Measurements from ENCODE around the gene UBE2L3. TPM values are rescaled to one million over a fixed set of nuclear protein-coding genes. Genes with fewer than 3 reads are reported as not detected.
"Not testable (repeated sequence)": the region's sequence is repeated elsewhere in the genome, so short reads cannot be mapped to it uniquely, and the experiment has no call there.

Gene UBE2L3
- total and polyA plus RNA-seq, 2 experiments from 2014 or later, result 56.3 to 118 TPM

DNA sequence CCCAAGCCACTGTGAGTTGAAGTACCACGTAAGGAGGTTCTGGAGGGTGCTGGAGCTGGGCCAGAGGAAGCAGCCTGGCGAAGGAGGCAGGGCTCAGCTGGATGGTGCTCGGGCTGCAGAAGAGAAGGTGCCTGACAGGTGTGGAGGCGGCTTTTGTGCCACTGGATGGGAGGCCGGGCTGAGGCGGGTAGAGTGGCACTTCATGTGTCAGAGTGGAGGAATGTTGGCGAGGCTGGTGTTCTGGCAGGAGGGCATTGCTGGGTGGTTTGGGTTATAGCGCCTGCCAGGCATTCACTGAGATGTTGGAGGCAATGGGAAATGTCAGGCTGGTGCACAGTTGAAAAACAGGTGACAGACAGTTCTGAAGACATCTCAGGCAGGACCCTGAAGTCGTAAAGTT, 24.2 kb downstream of the UBE2L3 start:
- no peak overlapping the region for H3K27ac ChIP-seq
- H3K4me3 ChIP-seq, result no peak overlapping the region
- H3K9me3 ChIP-seq (ENCODE audit: low read depth), result no peaks in the 10 kb centered on the region
- peaks cover 10% of the 10 kb centered on the region for H3K4me1 ChIP-seq (ENCODE audit: low read depth)
- TF ChIP-seq, protein P1, sequence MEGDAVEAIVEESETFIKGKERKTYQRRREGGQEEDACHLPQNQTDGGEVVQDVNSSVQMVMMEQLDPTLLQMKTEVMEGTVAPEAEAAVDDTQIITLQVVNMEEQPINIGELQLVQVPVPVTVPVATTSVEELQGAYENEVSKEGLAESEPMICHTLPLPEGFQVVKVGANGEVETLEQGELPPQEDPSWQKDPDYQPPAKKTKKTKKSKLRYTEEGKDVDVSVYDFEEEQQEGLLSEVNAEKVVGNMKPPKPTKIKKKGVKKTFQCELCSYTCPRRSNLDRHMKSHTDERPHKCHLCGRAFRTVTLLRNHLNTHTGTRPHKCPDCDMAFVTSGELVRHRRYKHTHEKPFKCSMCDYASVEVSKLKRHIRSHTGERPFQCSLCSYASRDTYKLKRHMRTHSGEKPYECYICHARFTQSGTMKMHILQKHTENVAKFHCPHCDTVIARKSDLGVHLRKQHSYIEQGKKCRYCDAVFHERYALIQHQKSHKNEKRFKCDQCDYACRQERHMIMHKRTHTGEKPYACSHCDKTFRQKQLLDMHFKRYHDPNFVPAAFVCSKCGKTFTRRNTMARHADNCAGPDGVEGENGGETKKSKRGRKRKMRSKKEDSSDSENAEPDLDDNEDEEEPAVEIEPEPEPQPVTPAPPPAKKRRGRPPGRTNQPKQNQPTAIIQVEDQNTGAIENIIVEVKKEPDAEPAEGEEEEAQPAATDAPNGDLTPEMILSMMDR (IDR thresholded peaks at IDR 0.05; ENCODE audit: low read depth, low read length), result no peak
- H3K27me3 ChIP-seq, result no peaks in the 10 kb centered on the region
- H3K36me3 ChIP-seq, result peaks cover 18% of the 10 kb centered on the region
- DNase-seq (ENCODE audit: low read depth in 1 of 2, low spot score in 1 of 2), result no peak

DNA sequence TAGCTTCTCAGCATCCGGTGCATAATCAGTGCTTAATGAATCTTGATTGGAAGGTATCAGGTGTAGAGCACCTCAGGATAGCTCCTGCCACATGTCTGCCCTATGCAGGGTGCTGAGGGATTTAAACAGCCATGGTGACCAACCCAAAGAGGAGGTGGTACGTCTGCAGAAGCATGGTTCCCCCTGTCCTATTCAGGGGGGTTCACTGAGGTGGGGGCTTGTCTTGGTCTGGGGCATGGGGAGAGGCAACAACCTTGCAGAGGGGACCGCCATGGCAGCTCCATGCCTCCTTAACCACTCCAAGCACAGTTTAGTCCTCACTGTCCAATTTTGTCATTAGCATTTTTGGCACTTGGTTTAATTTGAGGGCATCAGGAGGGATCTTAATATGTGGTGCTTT, 24.9 kb downstream of the UBE2L3 start:
- no peaks in the 10 kb centered on the region for H3K9me3 ChIP-seq (ENCODE audit: low read depth)
- H3K4me1 ChIP-seq (ENCODE audit: low read depth), result peaks cover 10% of the 10 kb centered on the region
- DNase-seq (ENCODE audit: low read depth in 1 of 2, low spot score in 1 of 2), result no peak
- TF ChIP-seq, protein P1 (IDR thresholded peaks at IDR 0.05; ENCODE audit: low read depth, low read length), result no peak
- no peak overlapping the region for H3K27ac ChIP-seq
- peaks cover 18% of the 10 kb centered on the region for H3K36me3 ChIP-seq
- no peaks in the 10 kb centered on the region for H3K27me3 ChIP-seq
- no peak overlapping the region for H3K4me3 ChIP-seq

DNA sequence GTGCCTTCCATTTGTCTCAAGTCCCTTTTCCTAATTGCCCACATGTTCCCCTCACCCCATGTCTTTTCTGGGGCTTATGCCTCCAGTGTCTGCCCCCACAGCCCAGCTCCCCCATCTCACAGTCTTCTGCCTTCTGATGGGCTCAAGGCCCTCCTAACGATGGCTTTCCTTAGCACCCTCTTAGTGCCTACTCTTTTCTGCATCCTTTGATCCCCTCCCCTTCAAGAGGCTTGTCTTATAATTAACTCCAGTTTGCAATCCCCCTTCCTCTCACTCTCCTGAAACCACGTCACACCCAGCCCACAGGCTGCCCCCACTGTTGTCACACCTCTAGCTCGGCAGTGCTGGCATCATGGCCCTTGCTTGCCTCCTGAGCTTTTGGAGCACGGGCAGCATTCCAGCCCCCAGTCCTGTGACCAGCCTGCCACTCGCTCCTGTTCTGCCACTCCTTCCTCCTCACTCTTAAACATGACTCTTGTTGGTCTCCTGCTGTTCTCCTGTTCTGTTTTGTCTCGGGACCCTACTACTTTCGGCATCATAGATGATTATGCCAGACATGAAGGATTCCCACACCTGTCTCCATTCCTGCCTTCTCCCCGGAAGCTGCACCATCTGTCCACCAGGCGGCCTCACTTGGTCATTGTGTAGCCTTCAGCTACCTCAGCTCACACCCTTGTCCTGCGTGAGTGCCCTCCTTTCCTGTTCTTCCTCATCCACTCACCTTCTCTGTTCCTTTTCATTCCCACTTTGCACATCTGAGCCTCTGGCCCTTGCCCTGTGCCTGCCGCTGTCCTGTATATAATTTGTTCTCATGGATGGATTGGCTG, 26.1 kb downstream of the UBE2L3 start:
- DNase-seq (ENCODE audit: low read depth in 1 of 2, low spot score in 1 of 2), result no peak
- Histone ChIP-seq H3K4me3 (no peak overlapping the region), H3K27me3 (no peaks in the 10 kb centered on the region), H3K9me3 (ENCODE audit: low read depth) (no peaks in the 10 kb centered on the region), H3K4me1 (ENCODE audit: low read depth) (peaks cover 7% of the 10 kb centered on the region), H3K36me3 (peaks cover 18% of the 10 kb centered on the region), H3K27ac (no peak overlapping the region)
- TF ChIP-seq, protein P1 (IDR thresholded peaks at IDR 0.05; ENCODE audit: low read depth, low read length), result peak; percentile 34

DNA sequence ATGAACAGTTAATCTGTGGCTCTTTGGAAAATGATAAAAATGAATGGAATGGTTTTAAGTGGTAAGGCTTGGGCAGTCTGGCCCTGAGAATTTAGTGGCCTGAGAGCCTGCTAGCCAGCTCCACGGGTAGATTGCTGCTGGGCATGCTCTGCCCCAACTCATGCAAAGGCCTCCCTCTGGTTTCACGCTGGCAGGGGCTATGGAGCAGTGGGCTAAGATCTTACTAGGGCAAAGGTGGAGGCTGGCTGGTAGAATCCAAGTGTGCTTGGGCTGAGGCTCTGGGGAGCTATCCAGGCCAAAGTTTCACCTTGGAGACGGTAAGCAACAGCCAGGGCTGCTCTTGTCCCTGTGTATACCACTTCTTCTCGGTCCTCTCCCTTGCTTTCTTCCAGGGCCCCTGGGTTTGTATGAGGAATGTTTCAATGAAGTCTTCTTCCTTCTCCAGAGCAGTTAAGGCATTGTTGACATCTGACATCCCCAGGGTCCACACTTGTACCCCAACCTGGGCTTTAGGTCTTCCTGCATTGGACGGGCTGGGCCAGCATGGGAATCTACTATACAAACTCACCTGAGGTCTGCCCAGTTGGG, 27.4 kb downstream of the UBE2L3 start:
- Histone ChIP-seq H3K9me3 (ENCODE audit: low read depth) (no peaks in the 10 kb centered on the region), H3K36me3 (peaks cover 18% of the 10 kb centered on the region), H3K27me3 (no peaks in the 10 kb centered on the region), H3K4me1 (ENCODE audit: low read depth) (peaks cover 7% of the 10 kb centered on the region), H3K4me3 (no peak overlapping the region), H3K27ac (no peak overlapping the region)
- DNase-seq (ENCODE audit: low read depth in 1 of 2, low spot score in 1 of 2), result no peak
- TF ChIP-seq, protein P1 (IDR thresholded peaks at IDR 0.05; ENCODE audit: low read depth, low read length), result no peak

DNA sequence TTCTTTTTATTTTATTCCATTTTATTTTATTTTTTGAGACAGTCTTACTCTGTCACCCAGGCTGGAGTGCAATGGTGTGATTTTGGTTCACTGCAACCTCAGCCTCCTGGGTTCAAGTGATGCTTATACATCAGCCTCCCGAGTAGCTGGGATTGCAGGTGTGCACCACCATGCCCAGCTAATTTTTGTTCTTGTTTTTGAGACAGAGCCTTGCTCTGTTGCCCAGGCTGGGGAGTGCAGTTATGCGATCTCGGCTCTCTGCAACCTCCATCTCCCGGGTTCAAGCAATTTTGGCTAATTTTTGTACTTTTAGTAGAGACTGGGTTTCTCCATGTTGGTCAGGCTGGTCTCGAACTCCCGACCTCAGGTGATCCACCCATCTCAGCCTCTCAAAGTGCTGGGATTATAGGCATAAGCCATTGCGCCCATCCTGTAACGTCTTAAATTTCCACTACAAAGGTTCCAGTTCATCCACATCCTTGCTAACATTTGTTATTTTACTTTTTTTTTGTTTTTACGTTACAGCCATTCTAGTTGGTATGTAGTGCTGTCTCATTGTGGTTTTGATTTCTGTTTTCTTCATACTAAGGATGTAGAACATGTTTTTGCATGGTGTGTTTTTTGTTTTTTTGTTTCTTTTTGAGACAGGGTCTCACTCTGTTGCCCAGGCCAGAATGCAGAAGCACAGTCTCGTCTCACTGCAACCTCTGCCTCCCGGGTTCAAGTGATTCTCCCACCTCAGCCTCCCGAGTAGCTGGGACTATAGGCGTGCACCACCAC, 29.0 kb downstream of the UBE2L3 start:
- not testable (repeated sequence) for H3K9me3 ChIP-seq (ENCODE audit: low read depth); DNase-seq (ENCODE audit: low read depth in 1 of 2, low spot score in 1 of 2); H3K27me3 ChIP-seq; H3K27ac ChIP-seq; H3K4me3 ChIP-seq; H3K4me1 ChIP-seq (ENCODE audit: low read depth)
- peaks cover 18% of the 10 kb centered on the region for H3K36me3 ChIP-seq
